GM23338 (cell line): Measurements from ENCODE around the gene SFRP2. TPM values are rescaled to one million over a fixed set of nuclear protein-coding genes. Genes with fewer than 3 reads are reported as not detected.

ENCODE experiments used
- ATAC-seq: fragments of 200-7000 bp; cut with Tn5 transposase; 3 replicates; pipeline ENCODE4 v1.9.1; 2020
- DNase-seq: peaks from one replicate; pipeline ENCODE4 v3.0.0-alpha.2; 2015; ENCODE audit warnings: low spot score
- H2AFZ ChIP-seq: fragments of 200-600 bp; sonication (generic); 2 replicates; pipeline ENCODE4 v1.8.0; 2016; ENCODE audit warnings: antibody characterized with exemption, mild to moderate bottlenecking, moderate library complexity
- H3F3A ChIP-seq: fragments of 200-600 bp; sonication (generic); replicated peaks from 2 replicates; pipeline ENCODE4 v1.8.0; 2017; ENCODE audit warnings: antibody characterized with exemption, mixed run types, low read depth
- H3K27ac ChIP-seq: fragments of 200-600 bp; sonication (generic); 2 replicates; pipeline ENCODE4 v1.6.1; 2016; ENCODE audit warnings: low read depth
- H3K27me3 ChIP-seq: fragments of 200-600 bp; sonication (generic); 2 replicates; pipeline ENCODE4 v1.8.0; 2016; ENCODE audit warnings: mild to moderate bottlenecking, mixed run types, moderate library complexity; ENCODE audit not compliant: insufficient read depth
- H3K36me3 ChIP-seq: fragments of 200-600 bp; sonication (generic); 2 replicates; pipeline ENCODE4 v1.8.0; 2016; ENCODE audit warnings: mild to moderate bottlenecking; ENCODE audit not compliant: insufficient read depth
- H3K4me1 ChIP-seq: fragments of 200-600 bp; sonication (generic); 2 replicates; pipeline ENCODE4 v1.8.0; 2016; ENCODE audit warnings: mild to moderate bottlenecking, moderate library complexity; ENCODE audit not compliant: insufficient read depth
- H3K4me2 ChIP-seq: fragments of 200-600 bp; sonication (generic); 2 replicates; pipeline ENCODE4 v1.7.1; 2017; ENCODE audit warnings: mixed run types
- H3K4me3 ChIP-seq: fragments of 200-600 bp; sonication (generic); 2 replicates; pipeline ENCODE4 v1.6.1; 2016; ENCODE audit warnings: mixed run types
- H3K79me2 ChIP-seq: fragments of 200-600 bp; sonication (generic); replicated peaks from 2 replicates; pipeline ENCODE4 v1.8.0; 2017; ENCODE audit warnings: mild to moderate bottlenecking; ENCODE audit not compliant: insufficient read depth
- H3K9me2 ChIP-seq: fragments of 200-600 bp; sonication (generic); 2 replicates; pipeline ENCODE4 v1.8.0; 2017; ENCODE audit not compliant: insufficient read depth
- H4K20me1 ChIP-seq: fragments of 200-600 bp; sonication (generic); replicated peaks from 2 replicates; pipeline ENCODE4 v1.8.0; 2017; ENCODE audit warnings: mild to moderate bottlenecking; ENCODE audit not compliant: insufficient read depth
- H3K27ac Mint-ChIP-seq: 2 replicates; pipeline ENCODE4 v1.8.0; 2020; ENCODE audit warnings: inconsistent platforms, mild to moderate bottlenecking, moderate library complexity, mixed read lengths
- H3K27me3 Mint-ChIP-seq: 3 replicates; pipeline ENCODE4 v1.8.0; 2022; ENCODE audit warnings: low read depth, mild to moderate bottlenecking, moderate library complexity, mixed read lengths, inconsistent platforms; ENCODE audit not compliant: insufficient read depth, poor library complexity
- H3K36me3 Mint-ChIP-seq: 3 replicates; pipeline ENCODE4 v1.8.0; 2021; ENCODE audit warnings: low read depth, mild to moderate bottlenecking, inconsistent platforms, moderate library complexity, mixed read lengths
- H3K4me1 Mint-ChIP-seq: 3 replicates; pipeline ENCODE4 v1.8.0; 2020; ENCODE audit warnings: mild to moderate bottlenecking, inconsistent platforms, mixed read lengths
- H3K4me3 Mint-ChIP-seq: 3 replicates; pipeline ENCODE4 v1.8.0; 2021; ENCODE audit warnings: moderate library complexity, mild to moderate bottlenecking, inconsistent platforms, mixed read lengths
- H3K9me3 Mint-ChIP-seq: 3 replicates; pipeline ENCODE4 v1.8.0; 2020; ENCODE audit warnings: moderate library complexity, mild to moderate bottlenecking, inconsistent platforms, mixed read lengths
- CTCF ChIP-seq, 2 experiments: fragments of 200-600 bp in 1 of 2; sonication (generic) in 1 of 2; conservative IDR thresholded peaks; 2 replicates each; pipeline versions ENCODE4 v1.5.1 to v1.6.1; 2016 to 2017; ENCODE audit warnings: antibody characterized with exemption in 2 of 2, low read depth in 2 of 2, mild to moderate bottlenecking in 2 of 2, moderate library complexity in 1 of 2
- ETS1 ChIP-seq: IDR thresholded peaks from 2 replicates; pipeline ENCODE4 v1.6.1; 2016; ENCODE audit warnings: antibody characterized with exemption
- JUNB ChIP-seq: IDR thresholded peaks from one replicate; pipeline ENCODE4 v1.6.1; 2016; ENCODE audit warnings: antibody characterized with exemption; ENCODE audit not compliant: unreplicated experiment
- NANOG ChIP-seq: IDR thresholded peaks from 2 replicates; pipeline ENCODE4 v1.6.1; 2016; ENCODE audit warnings: antibody characterized with exemption, borderline replicate concordance
- POLR2AphosphoS5 ChIP-seq: IDR thresholded peaks from 2 replicates; pipeline ENCODE4 v1.6.1; 2016; ENCODE audit warnings: antibody characterized with exemption, low read depth
- REST ChIP-seq: IDR thresholded peaks from one replicate; pipeline ENCODE4 v1.6.1; 2018; ENCODE audit warnings: antibody characterized with exemption; ENCODE audit not compliant: unreplicated experiment
- ZNF331 ChIP-seq: fragments of 250-450 bp; sonication (Bioruptor Pico); IDR thresholded peaks from 2 replicates; pipeline ENCODE4 v1.5.0; 2020; ENCODE audit warnings: low read depth, mild to moderate bottlenecking, moderate library complexity
- ZNF462 ChIP-seq: fragments of 250-450 bp; sonication (Bioruptor Pico); IDR thresholded peaks from 2 replicates; pipeline ENCODE4 v1.5.0; 2020; ENCODE audit warnings: mild to moderate bottlenecking, moderate library complexity
- polyA plus RNA-seq: library from polyadenylated mRNA; unstranded; fragments of >200 nt; fragmentation: Nextera tagmentation; extraction: Ambion mirVana; gene quantifications from 2 replicates; pipeline ENCODE4 v1.2.1, GENCODE V29; 2016
- total RNA-seq: library from RNA; depleted of rRNA; stranded (reverse); fragments of >200 nt; shearing (Covaris generic); gene quantifications from 2 replicates; pipeline ENCODE4 v1.2.3, GENCODE V29; 2014

The SFRP2 gene
- total and polyA plus RNA-seq, 2 experiments from 2014 or later: 219 to 286 TPM

GRCh38 chr4:153789741-153790499 is 1.0 kb upstream of the SFRP2 start:
- peak overlapping the region; percentile 99 for H3K4me3 Mint-ChIP-seq
- no peaks in the 10 kb centered on the region for H3K9me3 Mint-ChIP-seq
- H3K4me3 ChIP-seq: peak overlapping the region; percentile 89
- peak; percentile 24 for ATAC-seq
- H3K36me3 Mint-ChIP-seq: peaks cover 36% of the 10 kb centered on the region
- peaks cover 7% of the 10 kb centered on the region; the same call in 1 of the 2 replicates for H3K36me3 ChIP-seq
- TF ChIP-seq NANOG (peak; percentile 99), ETS1 (peak; percentile 49; the same call in 1 of the 2 replicates), JUNB (no peak), ZNF331 (no peak), ZNF462 (CRISPR knock-in tag) (peak; percentile 61), POLR2AphosphoS5 (peak; percentile 63), REST (no peak), CTCF (conservative IDR thresholded peaks at IDR 0.05; ENCODE audit: low read depth in 2 of 2) (no peak)
- peaks cover 41% of the 10 kb centered on the region for H3K4me1 Mint-ChIP-seq
- H3K4me2 ChIP-seq: peak overlapping the region; percentile 90
- H3K27me3 Mint-ChIP-seq: peaks cover 41% of the 10 kb centered on the region
- peaks cover 8% of the 10 kb centered on the region for H3K27me3 ChIP-seq
- H3K4me1 ChIP-seq: peaks cover 32% of the 10 kb centered on the region
- peaks cover 16% of the 10 kb centered on the region; the same call in 1 of the 2 replicates for H3F3A ChIP-seq
- H3K9me2 ChIP-seq: no peaks in the 10 kb centered on the region
- H3K27ac Mint-ChIP-seq: peak overlapping the region; percentile 100
- peaks cover 25% of the 10 kb centered on the region for H4K20me1 ChIP-seq
- peak; percentile 97 for DNase-seq
- H2AFZ ChIP-seq: no peak overlapping the region
- peaks cover 39% of the 10 kb centered on the region for H3K79me2 ChIP-seq
- peak overlapping the region; percentile 99 for H3K27ac ChIP-seq
